HG03103 (cell line): Measurements from ENCODE around the gene ZNF22.

Experiments used
- ATAC-seq: cut with Tn5 transposase; IDR thresholded peaks from one replicate; pipeline ENCODE4 v1.9.1; 2021; ENCODE audit warnings: low read depth; ENCODE audit not compliant: unreplicated experiment

ZNF22 gene

DNA sequence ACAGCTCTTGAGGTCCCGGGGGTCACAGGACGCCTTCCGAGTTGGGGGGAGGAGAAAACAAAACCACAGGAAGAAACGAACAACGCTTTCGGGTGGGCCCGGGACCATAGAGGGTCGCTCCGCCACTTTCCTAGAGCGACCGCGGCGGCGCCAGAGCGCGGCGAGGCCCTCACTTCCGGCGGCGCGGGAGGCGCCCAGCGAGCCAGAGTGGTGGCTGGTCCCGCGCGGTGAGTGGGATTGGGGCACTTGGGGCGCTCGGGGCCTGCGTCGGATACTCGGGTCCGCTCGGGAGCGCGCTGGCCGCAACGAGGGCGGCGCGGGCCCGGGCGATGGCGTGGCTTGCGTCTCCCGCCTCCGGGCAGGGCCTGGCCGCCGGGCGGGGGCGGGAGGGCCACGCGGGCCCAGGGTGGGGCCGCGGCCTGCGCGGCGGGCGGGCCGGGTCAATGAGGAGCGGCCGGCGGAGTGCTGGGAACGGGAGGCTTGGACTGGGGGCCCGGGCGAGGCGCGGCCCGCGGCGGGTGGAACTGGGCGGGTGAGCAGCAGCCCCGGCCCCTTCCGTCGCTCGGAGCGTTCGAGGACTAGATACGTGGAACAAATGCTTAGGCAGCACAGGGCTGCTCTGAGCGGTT is at the start of gene ZNF22:
Gene ZNF22 (plus strand): TSS at position 172 of the 629 bp plus-strand sequence. CDS start 2,446 bp downstream, outside the sequence.
- ATAC-seq, result peak; percentile 50

DNA sequence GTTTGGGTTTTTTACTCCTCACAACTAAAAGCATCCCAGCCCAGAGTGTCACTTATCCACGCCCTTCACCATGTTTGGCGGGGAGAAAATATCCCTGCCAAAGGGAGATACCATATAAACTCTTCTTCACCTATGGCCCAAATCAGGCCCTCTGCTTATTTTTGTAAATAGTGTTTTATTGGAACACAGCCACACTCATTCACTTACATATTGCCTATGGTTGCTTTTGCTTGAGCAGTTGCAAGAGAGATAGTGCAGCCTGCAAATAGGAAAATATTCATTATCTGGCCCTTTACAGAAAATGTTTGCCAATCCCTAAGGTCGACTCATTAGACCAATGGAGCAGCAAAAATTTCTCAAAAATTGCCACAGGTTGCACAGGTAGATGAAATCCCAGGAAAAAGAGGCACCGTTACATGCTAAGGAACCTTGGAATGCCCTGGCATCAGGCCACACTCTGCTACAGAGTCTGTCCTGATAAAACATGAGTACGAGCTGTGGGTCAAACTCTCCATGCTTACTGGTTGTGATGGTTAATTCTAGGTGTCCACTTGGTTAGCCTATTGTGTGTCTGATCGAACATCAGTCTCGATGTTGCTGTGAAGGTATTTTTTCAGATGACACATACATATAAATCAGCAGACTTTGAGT is 49.0 kb upstream of the ZNF22 start:
- ATAC-seq, result no peak

DNA sequence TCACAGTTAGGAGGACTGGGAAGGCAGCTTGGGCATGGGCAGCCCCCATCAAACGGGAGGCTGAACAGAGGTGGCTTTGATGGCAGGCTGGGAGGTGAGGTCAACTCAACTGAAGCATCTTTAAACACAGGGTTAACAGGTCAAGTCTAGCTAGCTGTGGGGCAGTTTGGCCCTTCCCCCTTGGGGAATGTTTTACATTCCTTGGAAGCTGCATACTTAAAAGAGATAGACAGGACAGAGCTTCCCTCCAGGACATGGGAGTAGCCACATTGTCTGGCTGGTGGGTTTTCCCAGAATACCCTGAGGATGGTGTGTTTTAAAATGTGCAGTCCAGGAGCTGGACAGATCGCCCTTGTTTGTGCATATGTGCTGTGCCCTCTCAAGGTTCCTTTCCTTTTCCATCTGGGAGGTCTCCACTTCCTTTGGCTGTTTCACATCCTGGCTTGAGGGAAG is 47.9 kb upstream of the ZNF22 start:
- ATAC-seq, result no peak

GRCh38 chr10:44954042-44954441 is 46.7 kb upstream of the ZNF22 start:
- no peak for ATAC-seq

- no peak for ATAC-seq
These were observed 45.8 kb upstream of the ZNF22 start for GRCh38 chr10:44954962-44955361.

- ATAC-seq, result no peak
These were observed 45.2 kb upstream of the ZNF22 start for GRCh38 chr10:44955413-44956070.

GRCh38 chr10:44956226-44956625 is 44.5 kb upstream of the ZNF22 start:
- ATAC-seq, result no peak

DNA sequence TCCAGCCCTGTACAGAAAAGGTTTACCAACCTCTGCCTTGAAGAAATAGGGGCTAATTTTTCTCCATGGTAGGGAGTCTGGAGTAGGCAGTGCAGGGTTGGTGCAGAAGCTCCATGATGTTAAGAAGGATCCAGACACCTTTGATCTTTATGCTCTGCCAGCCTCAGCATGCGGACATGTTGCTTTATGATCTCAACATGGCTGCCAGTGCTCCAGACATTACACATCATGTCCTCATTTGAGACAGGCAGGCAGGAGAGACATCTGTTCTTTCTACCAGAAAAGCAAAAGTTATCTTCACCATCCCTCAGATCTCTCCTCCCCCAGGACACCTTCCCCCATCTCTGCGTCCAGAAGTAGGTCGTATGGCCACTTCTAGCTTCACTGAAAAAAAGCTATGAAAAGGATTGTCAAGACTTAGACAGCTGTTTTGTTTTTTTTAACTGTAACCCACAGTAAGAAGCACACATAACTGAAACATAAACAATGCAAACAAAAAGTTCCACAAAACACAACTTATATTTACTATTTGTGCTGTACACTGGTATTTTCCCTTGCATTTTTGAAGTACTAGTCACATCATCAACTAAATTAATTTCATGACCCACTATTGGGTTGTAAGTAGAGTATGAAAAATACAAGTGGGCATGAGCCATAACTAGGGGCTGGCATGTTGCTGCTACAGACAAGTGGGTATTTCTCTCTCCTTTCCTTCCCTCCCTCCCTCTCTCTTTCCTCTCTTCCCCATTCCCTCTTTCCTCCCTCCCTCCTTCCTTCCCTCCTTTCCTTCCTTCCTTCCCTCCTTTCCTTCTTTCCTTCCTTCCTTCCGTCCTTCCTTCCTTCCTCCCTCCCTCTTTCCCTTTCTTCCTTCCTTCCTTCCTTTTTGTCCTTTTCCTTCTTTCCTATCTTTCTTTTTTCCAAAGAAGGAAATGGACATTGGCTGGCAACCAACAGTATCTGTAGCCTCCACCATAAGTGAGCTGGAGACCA is 43.7 kb upstream of the ZNF22 start:
- no peak for ATAC-seq

DNA sequence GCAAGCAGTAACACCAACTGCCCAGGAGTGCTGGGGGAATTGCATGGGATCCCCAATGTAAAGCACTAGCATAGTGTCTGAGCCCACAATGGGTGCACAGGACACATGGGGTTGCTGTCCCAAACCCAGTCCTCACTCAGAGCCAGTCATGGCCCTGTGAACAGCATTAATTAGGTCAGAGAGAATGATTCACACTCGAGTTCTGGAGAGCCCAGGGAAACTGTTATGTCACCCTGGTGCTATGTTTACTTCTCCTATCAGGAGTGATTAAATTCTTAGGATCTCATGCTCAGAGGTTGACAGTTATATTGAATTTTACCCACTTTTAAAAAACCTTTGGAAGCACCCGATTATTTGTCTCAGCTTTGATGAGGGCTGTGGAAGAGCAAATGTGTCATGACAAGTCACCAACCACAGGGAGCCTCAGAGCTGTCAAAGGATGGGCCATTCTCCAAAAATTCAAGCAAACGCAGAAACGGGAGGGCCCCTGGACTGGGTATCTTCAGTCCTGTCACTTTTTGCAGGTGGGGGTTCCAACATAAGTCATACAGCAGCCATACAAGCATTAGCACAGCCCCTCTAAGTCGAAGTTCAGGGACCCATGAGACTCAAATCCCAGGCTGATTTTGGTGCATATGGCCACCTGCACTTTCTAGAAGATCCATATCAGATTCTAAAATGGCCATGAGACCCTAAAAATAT is 42.4 kb upstream of the ZNF22 start:
- ATAC-seq, result no peak

DNA sequence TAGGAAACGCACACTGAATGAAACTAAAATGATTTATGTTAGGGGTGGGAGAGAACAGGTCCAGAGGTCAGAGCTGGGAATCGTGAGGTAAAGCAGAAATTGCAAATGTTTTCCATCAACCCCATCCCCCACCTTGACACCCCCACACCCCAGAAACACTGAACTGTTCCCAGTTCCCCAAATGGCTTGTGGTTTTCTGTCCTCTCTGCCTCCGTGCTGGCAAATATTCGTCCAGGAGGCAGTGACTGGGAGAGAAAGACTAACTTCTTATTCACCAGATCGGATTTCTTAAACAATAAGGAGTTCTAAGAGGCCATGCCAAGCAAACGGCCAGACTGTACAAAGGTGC is 41.9 kb upstream of the ZNF22 start:
- ATAC-seq, result no peak

DNA sequence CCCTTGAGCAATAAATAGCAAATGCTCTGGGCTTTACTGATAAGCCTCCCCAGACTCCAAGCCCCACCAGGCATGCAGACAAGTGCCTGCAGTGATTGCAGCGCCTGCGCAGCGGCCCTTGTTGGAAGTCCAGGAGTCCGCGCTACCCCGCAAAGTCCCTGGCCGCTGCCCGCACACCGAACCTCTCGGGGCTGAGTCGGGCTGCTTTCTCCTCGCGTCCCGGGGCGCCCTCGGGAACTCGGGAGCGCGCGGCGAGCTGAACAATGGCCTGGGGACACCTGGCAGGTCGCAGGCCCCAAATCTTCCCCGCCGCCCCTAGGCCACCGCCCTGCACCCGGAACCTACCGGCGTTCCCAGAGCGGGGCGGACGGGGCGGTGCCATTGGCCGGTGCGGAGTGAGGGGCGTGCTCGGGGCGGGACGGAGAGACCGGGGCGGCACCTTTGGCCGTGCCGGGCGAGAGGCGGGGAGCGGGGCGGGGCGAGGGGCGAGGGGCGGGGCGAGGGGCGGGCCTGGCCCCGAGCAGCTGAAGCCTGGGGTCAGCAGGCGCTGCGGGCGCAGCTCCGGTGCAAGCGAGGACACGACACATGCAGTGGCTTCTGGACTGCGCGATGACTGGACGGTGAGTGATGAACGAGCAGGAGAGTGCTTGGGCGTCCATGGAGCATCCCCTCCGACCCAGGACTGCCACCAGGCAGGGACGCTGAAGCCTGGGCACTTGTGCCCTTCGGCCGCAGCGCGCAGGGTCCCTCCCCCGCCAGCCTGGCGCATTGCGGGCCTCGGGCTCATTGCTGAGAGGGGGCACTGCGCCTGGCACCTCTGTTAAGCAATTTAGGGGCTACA is 41.3 kb upstream of the ZNF22 start, which contains the start of gene RASSF4:
Gene RASSF4 (plus strand): TSS at position 556 of the 841 bp plus-strand sequence. CDS start 10,401 bp downstream, outside the sequence.
- peak; percentile 93 for ATAC-seq

GRCh38 chr10:44960088-44960460 is 40.6 kb upstream of the ZNF22 start:
- no peak for ATAC-seq

DNA sequence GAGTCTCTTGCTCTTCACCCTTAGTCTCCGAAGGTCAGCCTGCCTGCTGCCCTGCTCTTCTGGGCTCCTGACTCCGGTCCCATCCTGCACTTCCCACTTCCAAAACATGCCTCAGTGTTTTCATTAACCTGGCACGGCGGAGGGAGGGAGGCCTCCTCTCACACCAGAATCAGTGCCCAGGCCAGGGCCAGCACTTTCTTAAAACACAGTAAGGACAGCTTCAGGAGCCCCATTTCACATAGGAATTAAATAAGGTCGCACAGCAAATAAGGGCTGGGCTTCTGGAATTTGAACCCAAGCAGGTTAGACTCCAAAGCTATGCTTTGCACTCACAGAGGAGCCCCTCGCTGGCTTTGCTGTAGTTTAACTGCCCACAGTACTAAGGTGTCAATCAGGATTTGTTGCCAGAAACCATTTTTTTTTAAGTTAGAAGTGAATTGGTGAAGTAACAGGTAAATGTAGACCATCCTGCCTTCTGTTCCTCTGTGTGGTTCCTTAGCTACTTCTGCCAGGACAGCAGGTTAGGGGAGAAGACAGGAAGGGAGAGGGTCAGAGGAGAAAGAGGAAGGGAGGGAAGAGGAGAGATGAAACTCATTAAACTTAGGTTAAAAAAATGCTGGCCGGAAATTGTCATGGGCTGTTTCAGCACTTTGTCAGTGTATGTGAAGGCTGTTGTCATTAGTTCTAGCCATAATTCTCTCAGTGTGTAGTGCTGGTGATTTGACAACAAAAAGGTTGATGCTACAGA is 40.1 kb upstream of the ZNF22 start:
- no peak for ATAC-seq

- no peak for ATAC-seq
These were observed 39.5 kb upstream of the ZNF22 start for GRCh38 chr10:44961230-44961571.

GRCh38 chr10:44961931-44962750 is 38.6 kb upstream of the ZNF22 start:
- ATAC-seq, result no peak

GRCh38 chr10:44962870-44963738 is 37.6 kb upstream of the ZNF22 start:
- no peak for ATAC-seq
